Coronary artery (tissue), 2 donors: ENCODE data around the gene NUDT1.

Experiments used
- DNase-seq: peaks from one replicate; pipeline ENCODE4 v3.0.0-alpha.2; 2017; ENCODE audit warnings: low spot score
- H3K27ac ChIP-seq, 2 donors: fragments of 200-600 bp; sonication (generic); one replicate each; pipeline ENCODE4 v1.5.1; 2016 to 2019
- H3K4me3 ChIP-seq: fragments of 200-600 bp; sonication (generic); 2 replicates; pipeline ENCODE4 v1.5.1; 2016; ENCODE audit warnings: mild to moderate bottlenecking, moderate library complexity
- TF ChIP-seq, protein P1 (sequence below): fragments of 200-600 bp; sonication (generic); IDR thresholded peaks from one replicate; pipeline ENCODE4 v1.5.1; 2019; ENCODE audit warnings: antibody characterized with exemption

NUDT1 gene

DNA sequence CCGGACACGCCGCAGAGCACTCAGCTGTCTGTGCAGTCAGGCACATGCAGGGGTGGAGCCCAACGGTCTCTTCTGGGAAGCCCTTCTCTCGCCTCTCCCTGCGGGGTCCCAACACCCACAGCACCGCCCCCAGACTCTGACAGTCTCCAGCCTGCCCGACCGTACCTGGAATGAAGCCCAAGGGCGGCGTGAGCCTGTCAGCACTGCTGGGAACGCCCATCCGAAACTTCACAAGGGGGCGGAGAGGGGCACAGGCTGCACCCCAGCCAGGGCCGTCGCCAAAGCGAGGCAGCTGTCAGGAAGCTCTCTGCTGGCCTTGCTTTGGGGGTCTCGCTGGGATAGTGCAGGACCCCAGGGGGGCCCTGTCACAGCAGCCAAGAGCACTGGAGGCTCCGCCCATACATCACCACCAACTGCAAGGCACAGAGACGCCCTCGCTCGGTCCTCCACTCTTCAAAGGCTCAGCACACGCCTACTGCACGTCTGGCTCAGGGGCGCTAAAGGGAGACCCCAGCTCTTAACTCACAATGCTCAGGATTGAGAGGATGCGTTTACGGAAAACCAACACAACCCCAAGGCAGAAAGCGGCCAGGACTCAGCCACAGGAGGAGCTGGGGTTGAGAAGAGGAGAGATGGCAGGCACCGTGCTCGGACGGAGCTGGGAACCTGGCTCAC lies 40.2 kb upstream of the NUDT1 start:
- H3K27ac ChIP-seq: no peak overlapping the region
- peak; percentile 57 for DNase-seq
- TF ChIP-seq, protein P1, sequence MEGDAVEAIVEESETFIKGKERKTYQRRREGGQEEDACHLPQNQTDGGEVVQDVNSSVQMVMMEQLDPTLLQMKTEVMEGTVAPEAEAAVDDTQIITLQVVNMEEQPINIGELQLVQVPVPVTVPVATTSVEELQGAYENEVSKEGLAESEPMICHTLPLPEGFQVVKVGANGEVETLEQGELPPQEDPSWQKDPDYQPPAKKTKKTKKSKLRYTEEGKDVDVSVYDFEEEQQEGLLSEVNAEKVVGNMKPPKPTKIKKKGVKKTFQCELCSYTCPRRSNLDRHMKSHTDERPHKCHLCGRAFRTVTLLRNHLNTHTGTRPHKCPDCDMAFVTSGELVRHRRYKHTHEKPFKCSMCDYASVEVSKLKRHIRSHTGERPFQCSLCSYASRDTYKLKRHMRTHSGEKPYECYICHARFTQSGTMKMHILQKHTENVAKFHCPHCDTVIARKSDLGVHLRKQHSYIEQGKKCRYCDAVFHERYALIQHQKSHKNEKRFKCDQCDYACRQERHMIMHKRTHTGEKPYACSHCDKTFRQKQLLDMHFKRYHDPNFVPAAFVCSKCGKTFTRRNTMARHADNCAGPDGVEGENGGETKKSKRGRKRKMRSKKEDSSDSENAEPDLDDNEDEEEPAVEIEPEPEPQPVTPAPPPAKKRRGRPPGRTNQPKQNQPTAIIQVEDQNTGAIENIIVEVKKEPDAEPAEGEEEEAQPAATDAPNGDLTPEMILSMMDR: no peak
- H3K4me3 ChIP-seq: no peak overlapping the region

DNA sequence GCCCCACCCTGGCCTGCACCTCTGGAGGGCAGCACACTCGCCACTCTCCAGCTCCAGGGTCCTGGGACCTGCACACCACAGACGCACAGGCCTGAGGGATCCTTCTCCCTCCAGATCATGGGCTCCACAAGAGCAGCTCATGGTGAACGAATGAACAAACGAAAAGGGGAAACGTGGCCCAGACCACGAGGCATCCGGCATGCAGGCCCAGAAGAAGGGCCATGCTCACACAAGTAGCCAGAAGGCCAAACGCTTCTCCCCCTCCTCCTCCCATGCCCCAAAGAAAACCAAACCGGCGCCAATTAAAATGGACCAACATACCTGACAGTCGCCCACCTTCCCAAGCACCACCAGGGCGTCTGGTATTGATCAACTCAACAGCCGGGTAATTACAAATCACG lies 39.7 kb upstream of the NUDT1 start:
- Histone ChIP-seq H3K4me3 (no peak overlapping the region), H3K27ac (no peak overlapping the region)
- TF ChIP-seq, protein P1: no peak
- DNase-seq: peak; percentile 63

DNA sequence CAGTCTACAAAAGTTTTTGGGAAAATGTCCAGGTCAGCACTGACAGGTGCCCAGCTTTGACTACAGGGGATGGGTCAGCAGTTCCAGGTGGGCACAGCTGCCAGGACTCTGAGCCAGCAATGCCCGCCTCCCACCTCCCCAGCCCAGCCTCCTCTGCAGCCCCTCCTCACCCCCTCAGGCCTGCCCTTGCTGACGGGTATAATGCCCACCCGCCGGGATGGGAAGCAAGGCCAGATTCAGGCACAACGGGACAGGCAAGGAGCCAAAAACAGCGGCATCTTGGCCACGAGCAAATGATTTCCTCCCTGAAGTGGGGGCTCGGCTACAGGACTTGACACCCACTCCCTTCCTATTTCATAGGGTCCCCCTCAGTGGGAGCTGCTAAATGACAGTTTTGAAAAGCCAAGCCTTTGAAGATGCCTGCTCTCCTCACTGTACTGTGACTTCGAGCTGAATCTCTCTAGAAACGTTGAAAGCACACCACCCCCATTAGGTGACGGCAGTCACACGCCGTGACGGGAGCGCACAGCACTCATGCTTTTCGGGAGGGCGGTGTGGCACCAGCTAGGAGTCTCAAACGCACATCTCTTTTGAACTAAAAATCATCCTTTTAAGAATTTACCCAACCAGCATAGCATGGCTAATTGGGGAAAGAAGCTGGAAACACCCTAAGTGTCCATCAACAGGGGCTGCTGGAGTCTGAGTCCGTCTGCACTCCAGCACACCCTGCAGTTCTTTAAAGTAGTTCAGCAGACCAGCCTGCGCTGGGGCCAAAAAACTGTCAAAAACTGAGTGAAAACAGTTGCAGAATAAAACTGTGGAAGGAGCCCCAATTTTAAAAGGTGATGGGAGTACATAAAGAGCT lies 38.9 kb upstream of the NUDT1 start:
- Histone ChIP-seq H3K4me3 (no peak overlapping the region), H3K27ac (no peak overlapping the region)
- no peak for DNase-seq
- TF ChIP-seq, protein P1: no peak

DNA sequence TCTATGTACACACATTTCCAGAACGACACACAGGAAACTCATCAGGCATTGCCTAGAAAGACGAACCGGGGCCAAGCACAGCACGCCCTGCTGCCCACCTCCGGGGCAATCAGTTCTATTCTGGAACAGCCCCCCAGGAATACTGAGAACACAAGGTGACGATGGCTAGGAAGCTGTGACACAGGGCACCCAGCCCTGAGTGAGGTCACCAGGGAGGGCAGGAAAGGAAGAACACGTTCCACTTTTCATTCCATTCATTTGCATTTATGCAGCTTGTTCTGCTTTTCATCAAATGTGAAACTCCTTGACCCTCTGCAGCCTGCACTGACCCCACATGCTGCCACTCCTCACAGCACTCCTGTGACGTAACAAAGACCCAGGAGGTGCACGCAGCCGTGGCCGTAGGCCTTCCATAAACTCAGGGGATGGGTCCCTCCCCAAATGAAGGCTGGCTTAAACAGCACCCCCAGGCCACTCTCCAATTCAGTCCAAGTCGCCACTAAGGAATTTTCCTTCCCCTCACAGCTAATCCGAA lies 38.2 kb upstream of the NUDT1 start:
- no peak overlapping the region for H3K4me3 ChIP-seq
- H3K27ac ChIP-seq: no peak overlapping the region
- TF ChIP-seq, protein P1: no peak
- no peak for DNase-seq

DNA sequence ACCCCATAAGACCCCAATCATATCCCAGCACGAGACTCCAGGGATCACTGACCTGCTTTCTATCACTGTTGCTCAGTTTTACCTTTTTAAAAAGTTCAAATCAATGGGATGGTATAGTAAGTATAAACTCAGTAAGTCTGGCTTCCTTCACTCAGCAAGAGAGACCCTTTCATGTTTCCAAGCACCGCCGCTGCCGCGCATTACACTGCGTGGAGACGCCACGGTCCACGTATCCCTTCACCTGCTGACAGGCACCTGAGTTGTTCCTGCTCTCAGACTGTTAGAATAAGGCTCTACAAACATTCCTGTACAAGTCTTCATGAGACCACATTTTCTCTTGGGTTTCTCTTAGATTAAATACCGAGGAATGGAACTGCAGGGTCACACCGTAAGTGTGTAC lies 37.6 kb upstream of the NUDT1 start:
- H3K4me3 ChIP-seq: no peak overlapping the region
- no peak overlapping the region for H3K27ac ChIP-seq
- DNase-seq: no peak
- TF ChIP-seq, protein P1: no peak

DNA sequence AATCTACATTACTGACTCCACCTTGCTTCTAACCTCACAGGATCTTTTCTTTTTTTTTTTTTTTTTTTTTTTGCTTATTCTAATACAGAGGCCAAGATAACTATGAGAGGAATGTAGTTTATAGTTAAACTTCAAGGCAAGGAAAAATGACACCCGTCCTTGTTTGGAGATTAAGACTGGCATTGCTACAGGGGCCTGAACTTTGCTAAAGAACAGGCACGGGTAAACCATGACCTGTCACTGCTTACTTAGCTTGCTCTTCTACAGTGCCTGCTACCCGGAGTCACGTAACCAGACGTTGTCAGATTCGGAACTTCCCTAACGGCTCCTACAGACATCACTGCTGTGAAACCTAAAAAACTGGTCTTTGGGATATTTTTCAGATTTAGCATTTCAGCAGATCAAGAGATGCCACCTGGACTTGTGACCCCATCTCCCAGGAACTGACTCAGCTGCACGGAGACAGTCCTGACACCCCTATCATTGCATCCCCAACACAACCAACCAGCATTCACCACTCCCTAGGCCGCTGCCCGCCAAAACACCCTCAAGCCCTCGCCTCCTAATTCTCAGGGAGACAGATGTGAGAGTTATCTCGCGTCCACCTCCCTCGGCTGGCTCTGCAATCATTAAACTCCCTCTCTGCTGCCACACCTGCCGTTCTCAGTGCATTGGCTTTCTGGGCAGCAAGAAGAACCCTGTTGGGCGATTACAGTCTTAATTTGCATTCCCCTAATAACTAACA lies 36.8 kb upstream of the NUDT1 start:
- no peak for DNase-seq
- Histone ChIP-seq H3K27ac (no peak overlapping the region), H3K4me3 (no peak overlapping the region)
- TF ChIP-seq, protein P1: no peak
